Fibroblast of villous mesenchyme (primary cell): ENCODE measurements around the gene LRRC70. TPM values are rescaled to one million over a fixed set of nuclear protein-coding genes. Genes with fewer than 3 reads are reported as not detected.

Experiments
- DNase-seq: peaks from one replicate; pipeline ENCODE4 v3.0.0-alpha.2; 2010; ENCODE audit warnings: low read depth
- H3K4me3 ChIP-seq: 2 replicates; pipeline ENCODE4 v1.5.1; 2011; ENCODE audit warnings: low read depth, mild to moderate bottlenecking, low read length
- CTCF ChIP-seq: IDR thresholded peaks from 2 replicates; pipeline ENCODE4 v1.5.1; 2012; ENCODE audit warnings: low read depth, mild to moderate bottlenecking, low read length; ENCODE audit not compliant: insufficient read depth
- total RNA-seq: library from RNA; depleted of rRNA; stranded (reverse); fragments of >200 nt; gene quantifications from 2 replicates; pipeline ENCODE4 v1.2.3, GENCODE V29; 2012

LRRC70 gene
- total RNA-seq, 1 donor: 1.3 TPM

GRCh38 chr5:62574599-62574998 is 4.0 kb upstream of the LRRC70 start:
- H3K4me3 ChIP-seq: no peak overlapping the region
- TF ChIP-seq CTCF: no peak
- DNase-seq: no peak

- no peak for TF ChIP-seq CTCF
- DNase-seq: no peak
- H3K4me3 ChIP-seq: no peak overlapping the region
Measured at GRCh38 chr5:62575066-62575465, 3.6 kb upstream of the LRRC70 start.

GRCh38 chr5:62575489-62575888 is 3.1 kb upstream of the LRRC70 start:
- H3K4me3 ChIP-seq: no peak overlapping the region
- no peak for TF ChIP-seq CTCF
- no peak for DNase-seq

- H3K4me3 ChIP-seq: no peak overlapping the region
- DNase-seq: no peak
- no peak for TF ChIP-seq CTCF
Measured at GRCh38 chr5:62576570-62577170, 1.9 kb upstream of the LRRC70 start.

GRCh38 chr5:62577488-62577887 is 1.1 kb upstream of the LRRC70 start:
- no peak for DNase-seq
- no peak for TF ChIP-seq CTCF
- no peak overlapping the region for H3K4me3 ChIP-seq

GRCh38 chr5:62579761-62580160 is 1.1 kb downstream of the LRRC70 start:
- no peak overlapping the region for H3K4me3 ChIP-seq
- no peak for DNase-seq
- no peak for TF ChIP-seq CTCF
